OCI-LY1 (cell line): ENCODE results near the gene SYCP3.

Experiments
- EZH2 ChIP-seq: fragments of 200-600 bp; sonication (generic), shearing (Covaris generic); IDR thresholded peaks from 2 replicates; pipeline ENCODE4 v1.8.0; 2017; ENCODE audit warnings: borderline replicate concordance, mixed run types, mild to moderate bottlenecking, antibody characterized with exemption, low read length, moderate library complexity, mixed read lengths
- TF ChIP-seq, protein P1 (sequence below): fragments of 200-600 bp; sonication (generic), shearing (Covaris generic); IDR thresholded peaks from 2 replicates; pipeline ENCODE4 v1.5.1; 2017; ENCODE audit warnings: mild to moderate bottlenecking, antibody characterized with exemption, low read length, moderate library complexity, mixed read lengths

DNA sequence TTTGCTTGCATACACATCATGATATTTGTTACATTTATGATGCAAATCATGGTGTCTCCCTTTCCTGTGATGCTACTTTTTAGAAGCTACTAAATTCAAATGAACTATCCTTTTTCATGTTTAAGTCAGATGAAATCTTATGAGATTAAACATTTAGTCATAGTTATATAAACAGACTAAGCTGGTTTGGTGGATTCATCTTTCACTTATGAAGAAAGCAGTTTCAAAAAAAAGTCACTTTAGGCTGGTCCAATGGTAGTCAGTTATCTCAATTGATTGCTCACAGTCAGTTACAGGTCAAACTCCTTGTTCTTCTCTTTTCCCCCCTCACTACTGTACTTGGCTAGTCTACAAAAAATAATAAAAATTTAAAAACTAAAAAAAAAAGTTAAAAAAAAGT, 19.7 kb downstream of the SYCP3 start:
- TF ChIP-seq, protein P1, sequence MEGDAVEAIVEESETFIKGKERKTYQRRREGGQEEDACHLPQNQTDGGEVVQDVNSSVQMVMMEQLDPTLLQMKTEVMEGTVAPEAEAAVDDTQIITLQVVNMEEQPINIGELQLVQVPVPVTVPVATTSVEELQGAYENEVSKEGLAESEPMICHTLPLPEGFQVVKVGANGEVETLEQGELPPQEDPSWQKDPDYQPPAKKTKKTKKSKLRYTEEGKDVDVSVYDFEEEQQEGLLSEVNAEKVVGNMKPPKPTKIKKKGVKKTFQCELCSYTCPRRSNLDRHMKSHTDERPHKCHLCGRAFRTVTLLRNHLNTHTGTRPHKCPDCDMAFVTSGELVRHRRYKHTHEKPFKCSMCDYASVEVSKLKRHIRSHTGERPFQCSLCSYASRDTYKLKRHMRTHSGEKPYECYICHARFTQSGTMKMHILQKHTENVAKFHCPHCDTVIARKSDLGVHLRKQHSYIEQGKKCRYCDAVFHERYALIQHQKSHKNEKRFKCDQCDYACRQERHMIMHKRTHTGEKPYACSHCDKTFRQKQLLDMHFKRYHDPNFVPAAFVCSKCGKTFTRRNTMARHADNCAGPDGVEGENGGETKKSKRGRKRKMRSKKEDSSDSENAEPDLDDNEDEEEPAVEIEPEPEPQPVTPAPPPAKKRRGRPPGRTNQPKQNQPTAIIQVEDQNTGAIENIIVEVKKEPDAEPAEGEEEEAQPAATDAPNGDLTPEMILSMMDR = no peak
- TF ChIP-seq EZH2 = no peak
